ENCODE data around the gene FMN2. TPM values are rescaled to one million over a fixed set of nuclear protein-coding genes. Genes with fewer than 3 reads are reported as not detected.

FMN2 gene
- total RNA-seq, 3 donors from 2014 or later (not counting 1 experiment from before 2014, with no cell fraction given): not detected

GRCh38 chr1:240235521-240236288 is 144.0 kb downstream of the FMN2 start:
- Mint-ChIP-seq H3K36me3 (no peaks in the 10 kb centered on the region), H3K4me1 (no peaks in the 10 kb centered on the region), H3K4me3 (no peak overlapping the region), H3K9me3 (no peaks in the 10 kb centered on the region), H3K27me3 (ENCODE audit: low read depth in 2 of 2) (no peaks in the 10 kb centered on the region), H3K27ac (no peak overlapping the region)
- TF ChIP-seq, protein P1, sequence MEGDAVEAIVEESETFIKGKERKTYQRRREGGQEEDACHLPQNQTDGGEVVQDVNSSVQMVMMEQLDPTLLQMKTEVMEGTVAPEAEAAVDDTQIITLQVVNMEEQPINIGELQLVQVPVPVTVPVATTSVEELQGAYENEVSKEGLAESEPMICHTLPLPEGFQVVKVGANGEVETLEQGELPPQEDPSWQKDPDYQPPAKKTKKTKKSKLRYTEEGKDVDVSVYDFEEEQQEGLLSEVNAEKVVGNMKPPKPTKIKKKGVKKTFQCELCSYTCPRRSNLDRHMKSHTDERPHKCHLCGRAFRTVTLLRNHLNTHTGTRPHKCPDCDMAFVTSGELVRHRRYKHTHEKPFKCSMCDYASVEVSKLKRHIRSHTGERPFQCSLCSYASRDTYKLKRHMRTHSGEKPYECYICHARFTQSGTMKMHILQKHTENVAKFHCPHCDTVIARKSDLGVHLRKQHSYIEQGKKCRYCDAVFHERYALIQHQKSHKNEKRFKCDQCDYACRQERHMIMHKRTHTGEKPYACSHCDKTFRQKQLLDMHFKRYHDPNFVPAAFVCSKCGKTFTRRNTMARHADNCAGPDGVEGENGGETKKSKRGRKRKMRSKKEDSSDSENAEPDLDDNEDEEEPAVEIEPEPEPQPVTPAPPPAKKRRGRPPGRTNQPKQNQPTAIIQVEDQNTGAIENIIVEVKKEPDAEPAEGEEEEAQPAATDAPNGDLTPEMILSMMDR (IDR thresholded peaks at IDR 0.05): no peak
- Histone ChIP-seq H3K4me1 (ENCODE audit: control insufficient read depth, insufficient read depth, low read length) (no peaks in the 10 kb centered on the region), H3K27ac (ENCODE audit: low read length) (no peak overlapping the region), H3K4me3 (ENCODE audit: low read length) (no peak overlapping the region), H3K27me3 (ENCODE audit: control insufficient read depth, insufficient read depth, low read length) (no peaks in the 10 kb centered on the region), H3K36me3 (ENCODE audit: control insufficient read depth, insufficient read depth, low read length) (no peaks in the 10 kb centered on the region), H3K9me3 (ENCODE audit: control insufficient read depth, insufficient read depth, low read length) (no peaks in the 10 kb centered on the region)
- no peak for ATAC-seq
- no peak for DNase-seq
- intact Hi-C loops (cut with micrococcal nuclease): no loop called here
- 91% methylated on average over 4 of the region's 4 CpGs for WGBS (ENCODE audit: insufficient coverage)

GRCh38 chr1:240237305-240237721 is 145.6 kb downstream of the FMN2 start:
- no peaks in the 10 kb centered on the region for H3K27me3 ChIP-seq (ENCODE audit: control insufficient read depth, insufficient read depth, low read length)
- Mint-ChIP-seq H3K9me3 (peaks cover under 1 to 3% of the 10 kb centered on the region in 2 donors), H3K4me1 (no peaks in the 10 kb centered on the region), H3K4me3 (no peak overlapping the region), H3K27ac (no peak overlapping the region), H3K36me3 (no peaks in the 10 kb centered on the region), H3K27me3 (ENCODE audit: low read depth in 2 of 2) (no peaks in the 10 kb centered on the region)
- WGBS (ENCODE audit: insufficient coverage): 76% methylated on average over 4 of the region's 4 CpGs
- H3K4me1 ChIP-seq (ENCODE audit: control insufficient read depth, insufficient read depth, low read length): no peaks in the 10 kb centered on the region
- H3K36me3 ChIP-seq (ENCODE audit: control insufficient read depth, insufficient read depth, low read length): no peaks in the 10 kb centered on the region
- DNase-seq (no peak), ATAC-seq (no peak)
- no peak overlapping the region for H3K27ac ChIP-seq (ENCODE audit: low read length)
- TF ChIP-seq, protein P1 (IDR thresholded peaks at IDR 0.05): no peak
- H3K4me3 ChIP-seq (ENCODE audit: low read length): no peak overlapping the region
- H3K9me3 ChIP-seq (ENCODE audit: control insufficient read depth, insufficient read depth, low read length): no peaks in the 10 kb centered on the region
- intact Hi-C loops (cut with micrococcal nuclease): no loop called here

- Histone ChIP-seq H3K27ac (ENCODE audit: low read length) (no peak overlapping the region), H3K9me3 (ENCODE audit: control insufficient read depth, insufficient read depth, low read length) (no peaks in the 10 kb centered on the region), H3K36me3 (ENCODE audit: control insufficient read depth, insufficient read depth, low read length) (no peaks in the 10 kb centered on the region), H3K4me3 (ENCODE audit: low read length) (no peak overlapping the region), H3K27me3 (ENCODE audit: control insufficient read depth, insufficient read depth, low read length) (no peaks in the 10 kb centered on the region), H3K4me1 (ENCODE audit: control insufficient read depth, insufficient read depth, low read length) (no peaks in the 10 kb centered on the region)
- intact Hi-C loops (cut with micrococcal nuclease): no loop called here
- H3K27me3 Mint-ChIP-seq (ENCODE audit: low read depth in 2 of 2): no peaks in the 10 kb centered on the region
- DNase-seq (no peak), ATAC-seq (no peak)
- no peaks in the 10 kb centered on the region for H3K36me3 Mint-ChIP-seq
- TF ChIP-seq, protein P1 (IDR thresholded peaks at IDR 0.05): no peak
- H3K4me3 Mint-ChIP-seq: no peak overlapping the region
- H3K27ac Mint-ChIP-seq: no peak overlapping the region
- H3K4me1 Mint-ChIP-seq: no peaks in the 10 kb centered on the region
- H3K9me3 Mint-ChIP-seq: peaks cover 2 to 5% of the 10 kb centered on the region in 2 donors
These were observed 147.6 kb downstream of the FMN2 start for GRCh38 chr1:240239309-240239708.

DNA sequence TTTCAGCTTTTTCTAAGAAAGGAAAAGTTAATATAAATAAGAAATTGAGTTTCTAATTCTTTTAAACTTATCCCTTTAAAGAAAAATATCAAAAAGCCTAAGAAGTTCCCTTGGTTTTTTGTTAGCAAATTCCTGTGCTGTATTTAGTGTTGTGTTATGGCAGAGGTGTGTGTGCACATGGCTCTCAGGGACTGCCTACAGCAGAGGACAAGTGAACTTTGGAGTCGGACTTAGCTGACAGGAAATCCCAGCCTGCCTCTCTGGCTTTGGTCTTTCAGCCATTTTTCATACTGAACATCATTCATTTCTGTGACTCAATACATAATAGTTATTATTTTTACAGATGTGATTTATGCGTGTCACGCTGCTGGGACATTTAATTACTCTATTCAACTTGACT is 149.6 kb downstream of the FMN2 start:
- Mint-ChIP-seq H3K36me3 (no peaks in the 10 kb centered on the region), H3K4me1 (no peaks in the 10 kb centered on the region), H3K27me3 (ENCODE audit: low read depth in 2 of 2) (no peaks in the 10 kb centered on the region), H3K4me3 (no peak overlapping the region), H3K27ac (no peak overlapping the region), H3K9me3 (peaks cover 4 to 5% of the 10 kb centered on the region in 2 donors)
- H3K4me3 ChIP-seq (ENCODE audit: low read length): no peak overlapping the region
- H3K27me3 ChIP-seq (ENCODE audit: control insufficient read depth, insufficient read depth, low read length): no peaks in the 10 kb centered on the region
- no peak overlapping the region for H3K27ac ChIP-seq (ENCODE audit: low read length)
- H3K4me1 ChIP-seq (ENCODE audit: control insufficient read depth, insufficient read depth, low read length): no peaks in the 10 kb centered on the region
- ATAC-seq: no peak
- H3K9me3 ChIP-seq (ENCODE audit: control insufficient read depth, insufficient read depth, low read length): no peaks in the 10 kb centered on the region
- 100% methylated on average over 1 of the region's 3 CpGs for WGBS (ENCODE audit: insufficient coverage)
- DNase-seq: no peak
- intact Hi-C loops (cut with micrococcal nuclease): no loop called here
- H3K36me3 ChIP-seq (ENCODE audit: control insufficient read depth, insufficient read depth, low read length): no peaks in the 10 kb centered on the region
- TF ChIP-seq, protein P1 (IDR thresholded peaks at IDR 0.05): no peak
